ENCODE measurements around the gene DPH3.

Gene DPH3

DNA sequence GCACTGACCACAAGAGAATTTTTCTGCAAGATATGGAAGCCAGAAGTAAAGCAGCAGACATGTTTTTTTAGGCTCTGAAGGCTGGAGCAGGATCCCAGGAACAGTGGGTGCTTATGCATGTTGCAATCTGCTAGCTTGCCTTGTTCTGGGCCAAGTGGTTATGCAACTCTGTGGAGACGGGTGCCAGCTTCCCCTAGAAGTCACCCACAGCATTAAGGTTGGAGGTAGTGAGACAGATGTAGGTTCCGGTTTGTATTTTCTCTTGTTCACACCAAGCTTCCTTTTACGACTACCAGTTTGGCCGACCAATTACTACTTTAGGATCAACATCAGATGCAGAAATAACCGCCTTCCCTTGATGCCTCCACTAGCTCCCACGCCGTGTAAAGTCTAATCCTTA is 11.1 kb downstream of the DPH3 start:
- no peak for DNase-seq

DNA sequence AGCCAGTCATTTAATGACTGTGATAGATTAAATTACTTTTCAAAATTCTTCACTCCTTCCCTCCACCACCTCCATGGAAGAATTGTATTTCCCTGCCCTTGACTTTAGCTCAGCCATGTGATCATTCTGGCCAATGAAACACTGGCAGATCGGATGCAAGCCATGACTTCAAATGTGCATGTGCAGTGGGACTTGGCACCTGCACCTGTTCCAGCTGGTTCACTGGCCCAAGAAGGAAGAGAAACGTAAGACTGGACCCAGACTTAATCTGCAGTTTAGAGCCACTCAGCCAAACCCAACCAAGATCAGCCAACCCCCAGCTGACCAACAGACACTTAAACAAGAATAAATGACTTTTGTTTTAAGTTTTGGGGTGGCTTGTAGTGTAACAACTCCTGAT is 11.8 kb downstream of the DPH3 start:
- no peak for DNase-seq

DNA sequence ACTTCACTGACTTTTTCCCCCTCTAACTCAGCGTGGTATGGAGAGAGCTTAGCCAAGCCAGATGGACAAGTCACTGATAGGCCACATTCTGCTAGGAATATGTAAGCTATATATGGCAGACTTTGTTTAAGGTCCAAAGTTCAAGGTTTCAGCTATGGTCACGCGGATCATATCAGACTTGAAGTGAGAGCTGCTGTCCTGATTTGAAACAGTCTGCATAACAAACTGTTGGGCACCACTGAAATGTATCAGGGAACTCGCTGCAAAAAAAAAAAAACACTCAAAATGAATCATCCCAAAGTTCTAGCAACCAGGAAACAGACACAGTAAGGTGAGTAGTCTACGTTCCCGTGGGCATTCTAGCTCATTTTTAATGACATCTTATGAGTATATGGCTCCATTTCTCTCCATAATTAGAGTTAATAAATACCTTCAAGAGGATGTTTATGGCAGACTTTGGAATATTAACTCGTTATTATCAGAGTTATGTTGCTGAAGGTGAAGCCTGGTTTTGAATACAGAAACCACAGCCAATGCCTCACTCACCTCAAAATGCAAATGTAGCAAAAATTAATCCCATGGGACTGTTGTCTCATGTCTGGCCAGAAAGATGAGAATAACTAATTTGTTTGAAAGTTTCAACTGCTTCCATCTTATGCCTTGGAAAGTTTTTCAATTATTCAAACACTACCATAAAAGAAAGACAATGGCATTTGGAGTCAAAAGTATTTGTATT is 12.3 kb downstream of the DPH3 start:
- no peak for DNase-seq

DNA sequence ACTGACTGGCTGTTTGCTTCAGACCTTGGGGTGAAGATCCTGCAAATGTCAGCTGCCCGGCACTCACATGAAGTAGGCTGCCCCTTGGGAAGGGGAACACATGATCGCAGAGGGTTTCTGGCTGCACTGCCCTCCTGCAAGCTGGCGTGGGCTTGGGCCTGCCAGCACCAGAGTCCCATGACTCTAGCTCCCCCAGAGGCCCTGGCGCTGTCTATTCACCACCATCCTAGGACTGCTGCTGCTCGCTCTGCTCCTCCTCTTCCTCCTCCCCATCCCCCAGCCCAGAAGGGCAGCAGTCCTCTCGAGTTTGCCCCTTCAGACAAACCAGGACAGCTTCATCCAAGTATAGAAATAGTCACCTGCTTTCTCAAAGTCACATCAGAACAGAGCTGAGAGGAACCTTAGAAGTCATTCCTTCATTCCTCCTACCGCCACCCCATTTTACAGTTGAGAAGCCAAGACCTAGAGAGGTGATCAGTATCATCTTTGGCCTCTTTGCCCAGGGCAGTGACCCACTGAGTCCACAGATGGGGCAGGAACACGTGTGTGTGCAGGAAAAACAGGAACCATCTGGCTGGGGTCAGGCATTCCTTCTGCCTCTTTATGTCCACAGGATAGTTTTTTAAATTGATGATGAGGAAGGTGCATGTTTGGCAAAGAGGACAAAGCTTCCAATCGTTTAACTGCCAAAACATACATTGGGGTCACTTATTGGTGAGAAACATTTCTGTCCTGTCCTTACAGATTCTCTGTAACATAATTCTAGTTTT is 13.2 kb downstream of the DPH3 start:
- no peak for DNase-seq

DNA sequence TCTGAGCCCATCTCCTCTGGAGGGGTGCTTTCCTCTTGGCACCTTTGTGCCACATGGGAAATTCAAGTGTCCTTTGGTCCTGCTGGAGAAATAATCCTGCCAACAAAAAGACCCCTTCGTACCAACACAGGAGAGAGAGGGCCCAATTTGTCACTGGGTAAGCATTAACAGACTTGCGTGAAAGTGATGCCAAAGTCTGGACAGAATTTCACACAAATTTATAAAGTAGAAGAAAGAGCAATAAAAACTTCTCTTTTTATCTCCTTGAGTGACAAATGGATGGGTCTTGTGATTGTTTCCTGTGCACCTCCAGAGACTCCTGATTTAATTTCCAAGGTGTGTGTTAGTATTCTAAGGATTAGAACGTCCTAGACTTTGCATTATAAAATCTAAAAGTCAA is 14.9 kb downstream of the DPH3 start:
- DNase-seq: no peak

DNA sequence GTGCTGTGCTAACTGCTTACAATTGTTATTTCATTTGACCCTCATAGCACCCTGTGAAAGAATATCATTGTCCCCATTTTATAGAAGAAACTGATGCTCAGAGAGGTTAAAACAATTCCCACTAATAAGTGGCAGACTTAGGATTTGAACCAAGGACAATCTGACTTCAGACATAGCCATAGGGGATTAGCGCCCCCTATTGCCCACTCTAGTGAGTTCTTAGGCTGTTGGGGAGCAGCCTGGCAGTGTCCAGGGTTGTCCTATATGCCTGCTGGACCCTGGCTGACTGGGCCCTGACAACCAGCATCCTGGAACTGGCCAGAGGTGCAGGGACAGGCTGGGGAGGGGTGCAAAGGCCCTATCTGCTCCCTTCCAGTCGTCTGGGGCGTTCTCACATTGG is 15.4 kb downstream of the DPH3 start:
- DNase-seq: no peak

DNA sequence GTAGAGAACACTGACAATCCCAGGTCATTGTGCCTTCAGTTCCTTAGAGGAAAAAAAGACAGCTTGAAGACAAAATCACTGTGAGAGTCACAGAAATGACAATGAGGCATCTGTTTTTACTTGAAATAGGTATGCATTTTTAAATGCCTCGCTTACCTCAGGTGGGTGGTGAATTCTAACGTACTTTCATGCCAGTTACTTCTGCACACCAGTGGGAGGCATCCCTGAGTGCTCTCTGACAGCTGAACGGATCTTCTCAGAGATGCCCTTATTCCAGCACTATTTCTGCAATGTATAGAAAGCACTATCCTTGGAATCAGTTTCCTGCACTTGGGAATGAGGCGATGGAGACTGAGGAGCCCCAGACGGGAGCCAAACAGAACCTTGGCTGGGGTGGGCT is 16.2 kb downstream of the DPH3 start:
- no peak for DNase-seq

DNA sequence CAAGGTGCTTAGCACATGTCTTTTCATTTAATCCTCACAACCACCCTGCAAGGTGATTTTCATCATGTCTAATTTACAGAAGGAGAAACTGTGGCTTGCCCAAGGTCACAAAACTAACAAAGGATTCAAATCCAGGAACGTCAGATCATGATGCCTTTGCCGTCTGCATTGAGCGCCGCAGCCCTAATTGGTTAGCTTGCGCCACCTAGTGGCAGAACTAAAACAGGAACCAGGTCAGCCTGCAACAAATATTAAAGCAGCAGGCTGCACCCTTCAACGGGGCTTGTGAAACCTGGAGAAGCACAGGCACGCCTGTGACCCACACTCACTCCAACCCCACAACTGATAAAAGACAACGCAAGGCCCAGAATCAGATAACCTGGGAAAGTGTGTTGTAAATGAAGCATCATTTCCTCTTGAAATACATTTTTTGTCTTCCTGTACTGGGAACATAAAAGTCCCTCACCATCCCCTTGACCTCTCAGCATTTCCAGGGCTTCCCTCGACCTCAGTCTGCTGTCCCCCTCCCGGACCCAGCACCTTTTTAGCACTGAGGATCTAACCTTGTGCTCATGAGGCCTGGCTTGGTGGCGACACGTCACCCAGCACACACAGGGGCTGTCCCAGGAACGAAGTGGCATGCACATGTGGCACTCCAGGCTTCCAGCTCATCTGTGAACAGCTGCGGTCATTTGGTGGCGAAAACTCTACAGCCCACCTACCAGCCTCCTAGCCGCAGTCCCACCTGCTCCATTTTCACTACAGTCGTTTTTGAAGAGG is 17.3 kb downstream of the DPH3 start:
- DNase-seq: peak; percentile 70

DNA sequence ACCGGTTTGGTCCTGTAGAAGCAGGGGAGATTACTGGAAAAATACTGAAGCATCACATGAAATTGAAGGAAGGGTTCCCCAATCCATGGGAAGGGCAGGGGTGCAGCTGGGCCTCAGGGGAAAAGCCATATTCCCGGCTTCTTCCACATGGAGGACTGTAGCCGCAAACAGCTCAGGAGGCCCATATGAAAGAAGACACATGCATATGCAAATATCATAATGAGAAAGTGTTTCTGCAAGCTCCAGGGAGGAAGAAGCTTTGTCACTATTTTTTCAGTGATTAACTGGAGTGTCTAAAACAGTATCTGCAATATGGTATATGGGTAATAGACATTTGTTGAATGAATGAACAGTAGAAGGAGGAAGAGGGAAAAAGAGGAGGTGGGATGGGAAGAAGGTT is 19.1 kb downstream of the DPH3 start:
- DNase-seq: no peak

DNA sequence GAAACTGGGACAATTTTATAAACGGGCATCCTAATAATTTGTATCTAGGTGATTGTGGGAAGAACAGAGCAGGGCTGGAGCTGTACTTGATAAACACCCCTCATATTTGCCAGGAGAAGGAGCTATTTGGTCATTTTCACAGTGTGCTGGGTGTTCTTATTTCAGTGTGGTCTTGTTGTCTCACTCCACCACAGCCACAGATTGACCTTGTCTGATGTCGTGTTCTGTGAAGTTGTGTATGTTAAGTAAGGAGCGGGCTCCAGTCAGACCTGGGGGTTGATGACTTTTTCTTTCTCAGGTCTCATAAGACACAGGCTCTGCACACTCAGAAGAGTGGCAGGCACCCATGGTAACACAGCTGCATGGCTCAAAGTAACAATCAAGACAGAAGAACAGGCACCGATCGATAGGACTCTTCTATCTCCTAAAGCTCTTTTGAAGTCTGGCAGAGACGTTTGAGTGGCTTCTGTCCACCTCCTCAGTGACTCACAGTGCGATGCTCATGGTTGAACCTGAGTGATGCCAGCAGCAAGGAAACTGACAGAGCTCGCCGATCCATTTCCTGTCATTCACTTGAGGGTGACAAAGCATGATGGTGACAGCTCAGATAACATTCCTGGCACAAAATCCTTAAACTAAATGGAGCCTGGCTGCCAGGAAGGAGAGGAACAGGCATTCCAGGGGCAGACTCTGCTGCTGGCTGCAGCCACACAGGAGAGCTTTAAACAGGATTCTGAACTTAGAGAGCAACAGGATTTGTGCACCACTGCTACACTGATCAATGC is 20.8 kb downstream of the DPH3 start:
- no peak for DNase-seq

DNA sequence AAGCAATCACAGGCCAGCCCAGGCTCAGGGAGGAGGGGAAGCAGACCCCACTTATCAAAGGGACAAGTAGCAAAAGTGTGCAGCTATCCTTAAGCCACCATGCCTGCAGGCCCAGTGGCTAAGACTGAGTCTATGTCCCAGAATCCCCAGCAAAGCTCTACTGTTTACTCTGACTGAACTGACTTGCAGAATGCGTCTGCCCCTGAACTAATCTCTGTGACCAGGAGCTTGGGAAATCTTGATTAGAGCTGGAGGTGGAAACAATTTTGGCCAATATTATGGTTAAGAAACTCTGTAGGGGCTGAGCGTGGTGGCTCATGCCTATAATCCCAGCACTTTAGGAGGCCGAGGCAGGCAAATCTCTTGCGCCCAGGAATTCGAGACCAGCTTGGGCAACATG is 22.6 kb downstream of the DPH3 start:
- DNase-seq: no peak

DNA sequence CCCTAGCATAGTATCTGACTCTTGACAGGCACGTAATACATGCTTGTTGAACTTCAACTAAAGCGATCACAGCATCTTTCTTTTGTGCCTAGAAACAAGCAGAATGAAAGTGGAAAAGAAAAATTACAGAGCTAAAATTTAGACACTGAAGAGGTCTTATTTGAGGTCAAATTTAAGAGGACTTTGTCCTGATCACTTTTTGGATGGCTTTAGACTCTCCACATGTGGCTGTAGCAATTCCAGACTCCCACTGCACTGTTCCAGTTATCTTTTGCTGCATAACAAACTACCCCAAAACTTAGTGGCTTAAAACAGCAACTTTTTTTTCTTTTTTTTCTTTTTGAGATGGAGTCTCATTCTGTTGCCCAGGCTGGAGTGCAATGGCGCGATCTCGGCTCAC is 23.5 kb downstream of the DPH3 start:
- no peak for DNase-seq

DNA sequence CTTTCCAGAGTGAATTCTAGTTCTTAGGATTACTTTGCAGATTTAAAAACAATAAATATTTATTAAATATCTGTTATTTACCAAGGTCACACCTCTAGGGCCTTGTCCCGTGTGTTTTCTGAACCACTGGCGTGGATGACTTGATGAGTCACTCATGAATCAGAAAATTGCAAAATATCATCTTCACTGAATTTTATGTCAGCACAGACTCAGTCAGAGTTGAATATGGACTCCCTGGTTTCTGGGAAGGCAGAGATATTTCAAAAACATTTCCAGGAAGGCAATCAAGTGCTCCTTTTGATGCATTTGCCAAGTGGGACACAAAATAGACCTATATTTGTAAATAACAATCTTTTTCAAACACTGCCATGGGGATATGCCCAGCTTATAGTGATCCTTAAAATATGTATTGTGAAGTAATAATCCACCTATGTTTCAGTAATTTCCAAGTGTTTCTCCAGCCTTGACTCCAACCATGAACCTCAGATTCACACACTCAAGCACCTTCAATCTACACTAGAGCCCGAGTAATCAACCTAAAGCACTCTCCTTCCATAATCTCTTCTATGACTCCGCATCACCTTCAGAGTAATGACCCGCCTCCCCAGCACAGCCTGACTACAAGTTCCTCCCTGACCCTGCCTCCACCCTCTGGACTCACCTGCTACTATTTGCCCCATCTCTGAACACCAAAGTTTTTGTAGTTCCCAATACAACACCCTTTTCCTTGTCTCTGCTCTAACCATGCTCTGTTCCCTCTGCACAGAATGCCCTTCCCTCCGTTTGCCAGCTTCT is 24.3 kb downstream of the DPH3 start:
- no peak for DNase-seq

DNA sequence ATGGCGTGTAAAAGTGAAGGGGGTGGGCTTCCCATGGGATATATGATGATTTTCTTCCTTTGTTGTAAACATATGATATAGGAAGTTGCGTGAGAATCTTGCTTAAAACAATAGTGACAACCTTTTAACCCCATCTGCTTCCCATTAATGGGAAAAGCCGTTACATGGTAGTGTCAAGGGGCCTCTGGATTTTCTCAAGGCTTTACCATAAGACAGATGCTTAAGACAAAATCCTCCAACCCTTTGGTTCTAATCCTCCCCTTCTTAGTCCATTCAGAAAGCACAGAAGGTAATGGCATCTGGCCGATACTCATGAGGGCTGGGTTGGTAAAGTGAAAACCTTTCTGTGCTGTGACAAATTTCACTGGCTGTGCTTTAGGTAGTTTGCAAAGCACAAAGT is 25.0 kb downstream of the DPH3 start:
- no peak for DNase-seq

DNA sequence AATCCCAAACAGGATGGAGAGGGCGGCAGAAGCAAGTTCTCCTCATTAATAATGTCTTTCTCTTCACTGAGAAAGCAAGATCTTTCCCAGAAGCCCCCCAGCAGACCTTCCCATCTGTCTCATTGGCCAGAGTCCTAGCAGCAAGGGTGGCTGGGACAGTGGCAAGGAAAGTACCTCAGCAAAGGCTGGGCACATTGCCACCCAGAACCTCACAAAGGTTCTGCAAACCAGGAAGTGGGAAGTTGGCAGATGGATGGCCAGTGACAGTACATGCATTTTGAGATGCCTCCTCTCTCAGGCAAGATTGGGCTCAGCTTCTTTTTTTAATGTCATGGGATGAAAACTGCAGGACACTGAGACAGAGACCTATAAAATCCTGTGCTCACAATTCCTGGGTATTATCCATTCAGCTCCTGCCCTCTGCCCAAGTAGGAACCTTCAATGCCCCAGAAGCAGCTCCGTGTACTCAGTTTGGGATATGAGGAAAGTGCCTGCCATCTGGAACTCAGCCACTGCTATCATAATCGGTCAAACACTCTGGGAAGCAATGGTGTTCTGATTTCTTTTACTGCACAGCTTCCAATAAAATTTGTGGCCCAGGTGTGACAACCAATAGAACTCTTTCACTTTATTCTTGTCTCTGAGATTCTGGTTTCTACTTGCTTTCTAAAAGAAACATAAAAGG is 25.5 kb downstream of the DPH3 start:
- DNase-seq: no peak

DNA sequence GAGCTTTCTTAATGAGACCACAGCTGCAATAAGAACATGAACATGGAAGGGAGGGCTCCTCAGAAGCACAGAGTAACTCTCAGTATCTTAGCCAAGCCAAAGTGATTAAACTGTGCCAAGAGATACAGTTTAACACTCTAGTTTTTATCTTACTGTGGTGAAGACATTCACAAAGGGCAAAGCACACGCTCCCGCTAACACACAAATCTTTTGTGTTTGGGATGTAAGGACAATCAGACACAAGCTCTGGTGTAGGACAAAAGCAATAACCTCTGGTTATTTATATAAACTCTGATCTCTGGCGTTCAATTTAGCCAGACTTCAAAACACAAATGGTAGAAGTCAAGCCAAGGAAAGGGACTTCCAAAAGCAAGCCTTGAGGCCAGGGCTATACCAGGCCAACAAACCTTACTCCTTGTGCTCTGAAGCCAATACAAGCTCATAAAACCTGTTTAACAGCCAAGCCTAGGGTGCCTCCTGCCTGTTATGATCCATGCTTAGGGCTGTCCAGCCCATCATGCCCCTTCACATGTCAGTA is 27.8 kb downstream of the DPH3 start:
- DNase-seq: no peak

DNA sequence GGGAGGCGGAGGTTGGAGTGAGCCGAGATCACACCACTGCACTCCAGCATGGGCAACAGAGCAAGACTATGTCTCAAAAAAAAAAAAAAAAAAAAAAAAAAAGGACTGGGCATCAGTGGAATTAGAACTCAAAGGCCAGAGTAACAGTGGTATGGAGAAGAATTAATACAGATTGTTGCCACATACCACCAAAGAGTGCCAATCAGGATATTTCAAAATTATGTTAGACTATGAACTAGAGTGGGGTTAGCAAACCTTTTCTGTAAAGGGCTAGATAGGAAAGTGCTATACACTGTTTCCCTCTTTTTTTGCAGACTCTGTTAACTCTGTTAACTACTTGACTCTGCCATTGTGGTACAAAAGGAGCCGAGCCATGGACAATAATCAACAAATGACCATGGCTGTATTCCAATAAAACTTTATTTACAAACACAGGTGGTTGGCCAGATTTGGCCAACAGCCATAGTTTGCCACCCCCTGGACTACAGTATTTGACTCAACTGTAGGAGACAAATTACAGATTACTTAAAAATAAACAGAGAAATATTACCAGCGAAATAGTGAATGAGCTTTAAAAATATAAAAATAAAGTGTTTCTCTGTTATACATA is 28.6 kb downstream of the DPH3 start:
- no peak for DNase-seq

DNA sequence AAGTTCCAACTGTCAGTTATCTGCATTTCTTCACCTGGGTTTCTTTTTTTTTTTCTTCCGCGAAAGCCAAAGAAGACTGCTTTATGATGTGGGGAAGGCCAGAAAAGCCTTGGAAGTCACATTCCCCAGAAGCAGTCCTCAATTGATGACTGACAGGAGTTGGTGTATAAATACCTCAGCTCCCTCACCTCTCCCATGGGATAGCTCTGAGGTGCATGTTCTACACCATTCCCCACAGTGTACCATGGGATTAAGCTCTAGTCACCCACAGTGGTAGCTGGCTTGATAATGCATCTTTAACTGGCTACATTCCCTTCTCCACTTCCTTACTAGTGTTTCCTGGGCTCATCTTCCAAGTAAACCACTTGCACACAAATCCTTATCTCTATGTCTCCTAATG is 30.5 kb downstream of the DPH3 start:
- DNase-seq: no peak

DNA sequence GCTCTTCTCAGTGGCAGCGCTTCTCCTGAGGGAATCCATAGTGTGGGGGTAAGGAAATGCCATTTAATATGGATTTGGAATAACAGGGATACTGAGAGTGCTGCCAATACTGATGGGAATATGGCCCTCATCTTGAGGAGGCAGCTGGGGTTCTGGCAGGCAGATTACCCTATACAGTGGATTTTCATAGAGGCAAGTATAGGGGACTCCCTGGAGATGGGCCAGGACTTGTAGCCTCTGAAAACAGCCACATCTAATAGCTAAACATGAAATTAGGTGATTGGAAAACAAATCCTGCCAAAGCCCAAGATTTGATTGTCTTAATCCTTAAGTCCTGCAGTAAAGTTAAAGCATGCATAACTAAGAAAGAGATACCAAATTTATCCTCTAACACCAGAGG is 30.9 kb downstream of the DPH3 start:
- DNase-seq: no peak

DNA sequence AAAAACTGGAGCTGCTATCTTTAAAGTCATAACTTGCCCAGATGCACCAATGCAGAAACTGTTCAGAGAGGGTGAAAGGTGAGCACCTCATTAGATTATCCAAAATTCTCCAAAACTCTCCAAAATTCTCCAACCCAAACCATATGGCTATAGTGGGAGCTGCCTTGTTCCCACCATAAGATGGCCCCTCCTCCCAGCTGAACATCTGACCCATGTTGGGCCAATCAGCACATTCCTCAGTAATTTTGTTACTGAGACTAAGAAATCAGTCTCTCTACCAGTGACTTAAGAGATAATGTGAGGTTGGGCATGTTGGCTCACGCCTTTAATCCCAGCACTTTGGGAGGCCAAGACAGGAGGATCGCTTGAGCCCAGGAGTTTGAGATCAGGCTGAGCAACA is 32.8 kb downstream of the DPH3 start:
- DNase-seq: no peak

DNA sequence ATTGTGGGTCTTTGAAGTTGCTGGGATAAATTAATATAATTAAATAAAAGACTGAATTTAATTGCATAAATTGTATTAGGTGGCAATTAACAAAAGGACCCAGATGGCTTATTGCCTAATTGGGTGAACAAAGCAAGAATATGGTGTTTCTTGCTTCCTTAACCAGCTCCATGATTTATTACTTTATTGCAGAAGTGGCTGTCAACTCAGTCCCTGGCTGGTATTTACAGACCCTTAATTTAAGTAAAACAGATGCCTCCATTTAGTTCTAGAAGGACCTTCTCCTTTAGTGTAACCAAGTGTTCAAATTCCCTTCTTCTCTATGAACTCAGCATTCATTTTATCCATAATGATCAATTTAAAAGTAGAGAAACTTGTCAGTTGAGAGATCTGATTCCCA is 35.1 kb downstream of the DPH3 start:
- no peak for DNase-seq

Data from activated T-cell treated with anti-CD3 and anti-CD28 coated beads, Interleukin-2, amount 50 U/mL, for 1 hour (primary cell).